ENCODE data around the gene KDM4C.
"Not testable (repeated sequence)": the region's sequence is repeated elsewhere in the genome, so short reads cannot be mapped to it uniquely, and the experiment has no call there.

KDM4C gene

DNA sequence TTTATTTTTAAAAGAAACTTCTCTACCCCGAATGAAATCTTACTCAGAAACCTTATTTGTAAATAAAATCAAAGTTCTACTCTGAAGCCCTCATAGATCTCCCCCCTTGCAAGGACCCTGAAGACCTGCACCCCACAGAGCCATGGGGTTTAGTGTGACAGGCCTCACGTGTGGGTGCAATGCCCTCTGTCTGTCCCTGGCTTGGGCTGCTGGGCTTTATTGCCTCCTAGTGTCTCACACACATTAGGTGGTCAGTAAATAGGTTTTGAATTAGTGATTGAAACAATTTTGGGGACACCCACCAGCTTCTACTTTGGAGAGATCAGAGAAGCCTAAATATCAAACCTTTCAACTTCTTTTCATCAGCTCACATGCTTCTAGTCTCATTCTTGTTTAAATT lies 403.7 kb downstream of the KDM4C start:
- DNase-seq (ENCODE audit: low read depth in 2 of 2, low spot score in 1 of 2): no peak

DNA sequence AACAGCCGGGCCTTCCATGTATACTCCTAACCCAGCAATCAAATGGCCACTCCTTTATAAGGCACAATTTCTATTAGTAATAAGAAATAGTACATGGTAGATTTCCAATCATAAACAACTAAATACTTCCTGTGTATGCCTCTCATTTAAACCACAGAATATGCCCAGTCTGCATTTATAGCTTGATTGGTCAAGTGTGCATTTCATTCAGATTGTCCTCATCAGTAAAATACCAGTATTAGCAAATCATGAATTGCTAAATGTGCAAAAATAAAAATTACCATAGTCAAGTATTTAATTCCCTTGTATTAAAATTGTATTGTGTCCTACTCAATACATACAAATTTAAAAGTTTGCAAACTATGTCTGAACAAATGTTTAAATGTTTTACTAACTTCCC lies 406.2 kb downstream of the KDM4C start:
- no peak for DNase-seq (ENCODE audit: low read depth in 2 of 2, low spot score in 1 of 2)

DNA sequence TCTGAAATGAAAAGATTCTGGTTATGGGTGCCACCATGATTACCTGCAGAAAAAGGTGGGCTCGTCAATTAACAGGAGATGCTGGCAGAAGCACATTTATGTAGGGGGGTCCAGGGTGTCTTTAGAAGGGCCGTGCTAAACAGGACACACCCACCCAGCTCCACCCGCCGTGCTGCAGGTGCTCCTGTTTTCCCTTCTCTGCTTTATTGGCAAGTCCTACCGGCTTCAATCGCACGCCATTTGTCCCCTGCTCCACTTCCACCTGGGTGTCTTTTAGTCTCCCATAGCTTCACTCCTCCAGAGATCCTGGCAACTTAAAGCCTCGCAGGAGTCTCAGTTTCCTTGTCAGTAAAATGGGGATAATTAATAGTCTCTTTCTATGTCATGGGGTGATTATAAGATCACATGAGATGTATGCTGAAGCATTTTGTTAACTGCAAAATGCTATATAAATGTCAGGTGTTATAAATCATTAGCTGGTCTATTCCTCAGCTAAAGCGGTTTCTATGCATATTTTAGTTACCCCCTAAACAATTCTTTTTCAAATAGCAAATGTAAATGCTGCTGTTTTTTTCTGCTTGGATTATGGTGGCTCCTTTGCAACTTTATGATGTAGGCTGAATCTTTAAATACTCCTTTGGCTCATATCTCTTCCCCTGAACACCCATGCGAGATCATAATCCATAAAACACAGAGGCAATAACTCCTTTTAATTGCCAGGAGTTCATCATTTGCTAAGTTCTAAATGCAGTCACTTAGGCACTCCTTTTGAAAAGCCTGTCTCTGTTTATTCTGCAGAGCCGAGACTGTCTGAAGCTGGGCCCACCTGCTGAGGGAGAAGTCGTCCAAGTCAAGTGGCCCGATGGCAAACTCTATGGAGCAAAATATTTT lies 406.9 kb downstream of the KDM4C start:
- no peak for DNase-seq (ENCODE audit: low read depth in 2 of 2, low spot score in 1 of 2)

DNA sequence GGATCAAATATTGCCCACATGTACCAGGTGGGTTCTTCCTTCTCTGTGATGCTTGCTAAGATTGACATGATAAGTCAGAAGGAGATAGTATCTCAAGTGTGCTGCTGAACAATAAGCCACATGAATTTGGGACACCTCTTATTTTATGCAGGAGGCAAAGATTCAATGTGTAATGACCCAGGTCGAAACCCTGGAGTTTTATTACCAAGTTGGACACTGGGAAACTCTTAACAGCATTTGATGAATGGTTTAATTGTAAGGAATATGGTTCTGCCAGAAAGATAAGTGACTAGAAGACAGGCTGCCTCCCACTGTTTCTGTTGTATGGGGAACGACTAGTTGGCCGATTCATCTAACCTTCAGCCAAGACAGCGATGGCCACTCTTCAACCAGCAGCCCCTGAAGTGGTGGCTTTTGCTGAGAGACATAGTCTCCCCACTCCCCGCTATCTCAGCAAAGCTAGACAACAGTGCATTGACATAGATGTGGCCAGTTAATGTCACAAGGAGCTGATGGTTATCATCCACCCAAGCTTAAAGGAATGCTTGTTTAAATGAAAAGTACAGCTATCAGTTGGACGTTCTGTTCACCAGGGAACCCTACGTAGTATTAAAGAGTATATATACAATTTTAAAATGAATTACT lies 407.7 kb downstream of the KDM4C start:
- no peak for DNase-seq (ENCODE audit: low read depth in 2 of 2, low spot score in 1 of 2)

GRCh38 chr9:7166074-7166473 lies 408.3 kb downstream of the KDM4C start:
- no peak for DNase-seq (ENCODE audit: low read depth in 2 of 2, low spot score in 1 of 2)

DNA sequence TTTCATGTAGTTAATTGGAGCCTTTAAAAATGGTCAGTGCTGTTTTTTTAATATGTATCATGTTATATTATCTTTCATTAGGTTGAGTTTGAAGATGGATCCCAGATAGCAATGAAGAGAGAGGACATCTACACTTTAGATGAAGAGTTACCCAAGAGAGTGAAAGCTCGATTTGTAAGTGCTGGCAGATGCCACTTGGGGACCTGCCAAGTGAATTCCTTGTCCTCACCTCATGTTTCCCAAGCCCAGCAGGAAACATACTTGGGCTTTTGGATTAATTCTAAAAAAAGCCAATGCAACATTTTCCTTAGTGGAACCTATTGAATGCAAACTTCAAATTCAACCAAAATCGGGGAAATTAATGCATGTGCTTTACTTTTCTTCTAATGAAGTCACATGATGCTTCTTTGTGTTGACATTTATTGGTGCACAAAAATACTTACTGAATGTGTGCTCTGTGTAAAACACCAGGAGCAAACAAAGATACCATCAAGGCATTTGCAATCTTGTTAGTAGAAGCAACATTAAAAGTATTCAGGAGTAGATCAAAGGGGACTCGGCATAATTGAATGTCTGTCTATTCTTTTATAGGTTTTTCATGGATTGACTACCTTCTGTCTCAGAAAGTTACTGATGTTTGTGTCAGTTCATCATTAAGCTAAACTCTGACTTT lies 412.1 kb downstream of the KDM4C start:
- DNase-seq (ENCODE audit: low read depth in 2 of 2, low spot score in 1 of 2): no peak

DNA sequence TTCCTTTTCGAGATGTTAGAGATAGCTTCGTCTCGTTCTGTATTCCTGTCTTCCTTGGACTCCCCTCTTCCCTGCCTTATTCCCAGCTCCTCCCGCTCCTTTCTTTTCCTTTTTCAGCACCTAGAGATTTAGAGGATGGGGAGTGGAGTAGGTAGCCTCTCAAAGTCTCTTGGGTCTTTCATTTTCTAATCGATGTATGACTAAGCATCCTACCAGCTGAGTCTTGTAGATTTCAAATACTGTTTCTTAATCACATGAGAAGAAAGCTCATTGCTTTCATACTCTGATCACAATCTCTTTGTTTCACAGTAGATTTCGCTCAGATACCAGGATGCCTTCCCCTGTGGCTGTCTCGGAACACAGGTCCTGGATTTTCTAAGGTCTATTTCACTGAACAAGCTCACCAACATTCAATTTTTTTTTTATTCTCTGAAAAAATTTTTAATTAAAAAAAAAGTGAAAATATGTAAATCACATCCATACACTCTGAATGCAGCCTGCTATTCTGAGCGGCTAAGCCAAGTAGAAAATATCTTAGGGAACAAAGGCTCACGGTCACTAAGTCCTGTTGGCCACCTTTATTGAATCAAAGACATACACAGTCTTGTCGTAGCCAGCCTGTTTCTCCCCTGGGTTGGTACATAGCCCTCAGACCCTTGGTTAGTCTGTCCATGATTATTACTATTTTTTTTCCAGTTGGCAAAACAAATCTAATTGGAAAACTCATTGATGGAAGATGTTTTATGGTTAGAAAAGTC lies 413.8 kb downstream of the KDM4C start:
- DNase-seq (ENCODE audit: low read depth in 2 of 2, low spot score in 1 of 2): no peak

DNA sequence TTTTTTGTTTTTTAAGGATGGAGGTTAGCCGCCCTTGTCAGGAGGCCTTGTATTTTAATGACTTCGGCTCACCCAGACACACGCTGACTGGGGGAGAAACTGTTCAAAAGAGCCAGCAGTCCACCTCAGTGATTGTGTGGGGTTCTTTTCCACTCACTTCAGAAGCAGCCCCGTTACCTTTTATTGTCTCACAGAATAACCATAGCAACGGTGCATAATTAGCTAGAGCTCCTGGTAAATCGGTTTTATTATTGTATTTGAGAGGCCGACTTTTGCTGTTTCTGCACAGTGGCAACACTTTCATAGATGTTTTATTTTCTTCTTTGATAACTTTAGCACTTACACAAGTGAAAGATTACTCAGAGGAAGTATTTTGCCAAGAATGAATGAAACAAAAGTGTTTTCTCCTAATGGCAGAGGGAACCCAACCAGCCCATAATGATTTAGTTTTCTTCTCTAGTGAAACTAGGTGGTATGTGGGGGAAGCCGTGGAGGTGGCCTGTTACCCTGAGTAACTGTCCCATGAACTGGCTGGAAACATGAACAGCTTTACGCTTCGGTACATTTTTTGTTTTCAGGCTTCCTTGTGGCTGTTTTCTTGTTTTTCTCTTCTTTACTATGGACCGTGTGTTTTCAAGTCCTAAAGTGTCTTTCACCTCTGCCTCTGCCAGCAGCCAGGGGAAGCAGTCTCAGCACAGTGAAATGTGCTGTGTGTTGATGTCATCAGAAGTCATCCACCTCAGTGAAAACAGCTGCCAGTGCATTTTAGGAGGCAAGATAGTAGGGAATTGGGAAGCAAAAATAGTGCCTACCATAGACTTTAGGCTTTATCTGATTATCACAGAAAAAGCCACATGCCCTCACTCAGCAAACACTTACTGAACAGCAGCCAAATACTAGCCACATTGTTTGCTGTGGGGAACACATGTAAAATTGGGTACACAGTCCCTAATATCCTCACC lies 414.7 kb downstream of the KDM4C start:
- no peak for DNase-seq (ENCODE audit: low read depth in 2 of 2, low spot score in 1 of 2)

GRCh38 chr9:7173139-7173538 lies 415.4 kb downstream of the KDM4C start:
- DNase-seq (ENCODE audit: low read depth in 2 of 2, low spot score in 1 of 2): no peak

DNA sequence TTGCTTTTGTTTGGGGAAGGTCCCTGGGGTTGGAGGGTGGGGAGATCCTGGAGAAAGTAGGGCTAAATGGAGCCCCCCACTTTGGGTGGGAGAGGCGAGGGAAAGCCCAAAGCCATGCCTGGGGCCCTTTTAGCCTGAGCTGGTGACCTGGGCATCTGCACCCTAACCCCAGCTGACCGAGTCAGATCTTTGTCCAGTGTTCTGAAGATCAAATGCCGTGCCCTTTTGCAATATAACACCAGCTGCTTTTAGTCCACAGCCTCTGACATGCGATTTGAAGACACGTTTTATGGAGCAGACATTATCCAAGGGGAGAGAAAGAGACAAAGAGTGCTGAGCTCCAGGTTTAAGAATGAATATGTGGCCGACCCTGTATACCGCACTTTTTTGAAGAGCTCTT lies 416.5 kb downstream of the KDM4C start:
- no peak for DNase-seq (ENCODE audit: low read depth in 2 of 2, low spot score in 1 of 2)

DNA sequence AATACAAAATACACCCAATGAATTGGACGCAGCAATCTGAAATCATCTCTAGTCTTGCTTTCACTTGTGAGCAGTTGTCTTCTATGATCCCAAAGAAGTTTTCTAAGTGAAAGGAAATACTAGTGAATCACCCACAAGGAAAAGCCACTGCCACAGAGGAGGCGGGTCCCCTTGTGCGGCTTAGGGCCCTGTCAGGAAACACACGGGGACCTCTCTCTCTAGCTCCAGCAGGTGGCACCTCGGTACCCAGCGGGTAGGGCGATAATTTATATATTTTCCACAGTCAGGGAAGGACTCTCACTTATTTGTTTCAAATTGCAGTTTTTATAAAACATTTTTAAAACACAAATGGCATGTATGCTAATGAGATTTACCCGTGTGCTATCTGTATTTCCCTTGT lies 417.1 kb downstream of the KDM4C start:
- no peak for DNase-seq (ENCODE audit: low read depth in 2 of 2, low spot score in 1 of 2)

DNA sequence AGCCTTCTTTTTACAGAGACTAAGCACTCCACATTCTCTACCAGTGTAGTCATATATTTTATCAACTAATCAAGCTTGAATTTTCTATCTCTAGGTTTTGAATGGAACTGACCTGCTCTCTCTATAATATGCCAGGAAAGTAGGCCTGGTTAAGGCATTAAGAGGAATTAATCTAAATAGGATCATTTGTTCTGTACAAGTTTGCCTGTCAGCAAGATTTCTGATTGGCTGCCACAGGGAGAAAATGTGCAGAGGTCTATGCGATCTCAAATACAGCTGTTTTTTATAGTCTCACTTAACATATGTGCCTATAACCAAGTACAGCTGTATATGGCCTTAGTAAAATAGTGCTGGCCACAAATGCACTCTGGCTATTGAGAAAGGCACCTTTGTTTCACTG lies 418.8 kb downstream of the KDM4C start:
- DNase-seq (ENCODE audit: low read depth in 2 of 2, low spot score in 1 of 2): no peak

- DNase-seq (ENCODE audit: low read depth in 2 of 2, low spot score in 1 of 2): no peak
Observed at GRCh38 chr9:7177383-7177782, 419.6 kb downstream of the KDM4C start.

DNA sequence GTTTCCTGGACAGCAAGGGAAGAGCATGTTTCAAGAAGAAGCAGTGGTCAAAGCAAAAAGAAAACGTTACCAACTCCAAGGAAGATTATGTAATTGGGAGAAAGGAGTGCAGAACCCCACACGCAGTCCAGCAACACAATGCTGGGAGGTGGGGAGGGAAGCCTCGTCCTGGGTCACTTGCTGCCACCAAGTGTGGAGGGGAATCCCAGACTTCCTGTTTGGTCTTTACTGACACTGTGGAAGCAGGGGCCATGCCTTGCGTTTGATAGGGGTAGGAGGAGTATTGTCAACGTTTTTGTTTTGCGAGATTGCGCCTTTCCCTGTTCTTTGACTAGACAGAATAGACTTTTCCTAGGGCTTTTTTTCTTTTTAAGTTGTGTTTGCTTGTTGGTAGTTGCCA lies 421.0 kb downstream of the KDM4C start:
- DNase-seq (ENCODE audit: low read depth in 2 of 2, low spot score in 1 of 2): no peak

- no peak for DNase-seq (ENCODE audit: low read depth in 2 of 2, low spot score in 1 of 2)
Observed at GRCh38 chr9:7180247-7180646, 422.5 kb downstream of the KDM4C start.

- not testable (repeated sequence) for DNase-seq (ENCODE audit: low read depth in 2 of 2, low spot score in 1 of 2)
Observed at GRCh38 chr9:7183139-7183538, 425.4 kb downstream of the KDM4C start.

DNA sequence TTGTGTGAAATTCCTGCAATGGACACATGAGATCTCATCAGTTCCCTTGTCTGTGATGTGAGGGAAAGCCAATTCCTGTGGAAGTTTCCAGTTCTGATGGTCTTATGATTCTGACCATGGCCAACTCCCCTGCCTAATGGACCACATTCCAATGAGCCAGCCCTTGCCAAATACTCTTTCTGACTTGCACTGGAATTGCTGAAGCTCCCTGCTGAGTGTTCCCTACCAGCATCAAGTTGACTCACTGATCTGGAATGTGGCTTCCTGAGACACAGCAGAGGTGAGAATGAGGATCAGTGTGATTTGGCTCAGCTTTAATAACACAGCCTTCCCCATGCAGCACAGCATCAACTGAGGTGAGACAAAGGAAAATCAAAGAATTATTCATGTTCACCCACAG lies 427.8 kb downstream of the KDM4C start:
- no peak for DNase-seq (ENCODE audit: low read depth in 2 of 2, low spot score in 1 of 2)

- DNase-seq (ENCODE audit: low read depth in 2 of 2, low spot score in 1 of 2): no peak
Observed at GRCh38 chr9:7186175-7186574, 428.4 kb downstream of the KDM4C start.

DNA sequence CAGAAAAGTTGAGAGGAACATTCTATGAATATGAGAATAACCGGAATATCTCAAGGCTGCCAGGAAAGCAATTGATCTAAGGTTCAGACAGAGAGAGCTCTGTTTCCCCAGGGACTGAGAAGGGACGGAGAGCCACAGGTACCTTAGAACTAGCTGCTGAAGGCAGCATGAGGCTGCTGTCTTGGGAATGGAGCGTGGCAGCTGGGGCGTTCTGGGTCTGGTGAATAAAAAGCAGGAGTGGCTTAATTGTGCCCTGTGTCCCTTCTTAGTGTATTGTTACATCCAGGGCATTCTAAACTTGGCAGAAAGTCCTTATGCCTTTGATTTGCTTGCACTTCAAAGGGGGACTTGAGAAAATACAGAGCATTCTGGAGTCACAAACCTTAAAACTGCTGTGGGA lies 434.5 kb downstream of the KDM4C start:
- no peak for DNase-seq (ENCODE audit: low read depth in 2 of 2, low spot score in 1 of 2)

GRCh38 chr9:7195526-7195925 lies 437.8 kb downstream of the KDM4C start:
- no peak for DNase-seq (ENCODE audit: low read depth in 2 of 2, low spot score in 1 of 2)

All from stimulated activated CD8-positive, alpha-beta memory T cell treated with anti-CD3 and anti-CD28 coated beads, Interleukin-4, amount 100 ng/mL, for 1 hour (primary cell).